H9 (cell line): ENCODE measurements around the gene AKAP11. TPM values are rescaled to one million over a fixed set of nuclear protein-coding genes. Genes with fewer than 3 reads are reported as not detected.

ENCODE experiments used
- DNase-seq: peaks from one replicate; pipeline ENCODE4 v3.0.0-alpha.2; 2017
- H2AFZ ChIP-seq: one replicate; pipeline ENCODE4 v1.6.1; 2013; ENCODE audit warnings: mild to moderate bottlenecking, low read length, control low read depth, moderate library complexity
- H2AK5ac ChIP-seq: 2 replicates; pipeline ENCODE4 v1.6.1; 2013; ENCODE audit warnings: low read length, control low read depth, mixed read lengths; ENCODE audit not compliant: insufficient read length
- H2BK120ac ChIP-seq: one replicate; pipeline ENCODE4 v1.6.1; 2013; ENCODE audit warnings: low read depth, mild to moderate bottlenecking, low read length, control low read depth, inconsistent platforms; ENCODE audit not compliant: poor library complexity, severe bottlenecking
- H2BK12ac ChIP-seq: 2 replicates; pipeline ENCODE4 v1.6.1; 2013; ENCODE audit warnings: low read length, control low read depth, mixed read lengths, low read depth; ENCODE audit not compliant: insufficient read length
- H2BK15ac ChIP-seq: 2 replicates; pipeline ENCODE4 v1.6.1; 2013; ENCODE audit warnings: low read depth, low read length, control low read depth
- H2BK20ac ChIP-seq: one replicate; pipeline ENCODE4 v1.6.1; 2013; ENCODE audit warnings: low read depth, mild to moderate bottlenecking, low read length, control low read depth, inconsistent platforms; ENCODE audit not compliant: poor library complexity, severe bottlenecking
- H2BK5ac ChIP-seq: 2 replicates; pipeline ENCODE4 v1.6.1; 2013; ENCODE audit warnings: low read length, control low read depth, mixed read lengths; ENCODE audit not compliant: insufficient read length
- H3K14ac ChIP-seq: 2 replicates; pipeline ENCODE4 v1.6.1; 2013; ENCODE audit warnings: low read length, control low read depth; ENCODE audit not compliant: insufficient read depth
- H3K18ac ChIP-seq: 2 replicates; pipeline ENCODE4 v1.6.1; 2013; ENCODE audit warnings: low read depth, mild to moderate bottlenecking, mixed read lengths, low read length, control low read depth; ENCODE audit not compliant: insufficient read length
- H3K23ac ChIP-seq: 2 replicates; pipeline ENCODE4 v1.6.1; 2013; ENCODE audit warnings: low read length, control low read depth, mixed read lengths, low read depth; ENCODE audit not compliant: insufficient read length
- H3K23me2 ChIP-seq: 2 replicates; pipeline ENCODE4 v1.6.1; 2013; ENCODE audit warnings: low read depth, mild to moderate bottlenecking, mixed read lengths, low read length, control low read depth; ENCODE audit not compliant: insufficient read length, poor library complexity, severe bottlenecking
- H3K27ac ChIP-seq: 2 replicates; pipeline ENCODE4 v1.5.1; 2013; ENCODE audit warnings: low read length, control low read depth, mixed read lengths, low read depth; ENCODE audit not compliant: insufficient read length
- H3K27me3 ChIP-seq: 2 replicates; pipeline ENCODE4 v1.6.1; 2013; ENCODE audit warnings: low read length, control low read depth, inconsistent platforms; ENCODE audit not compliant: insufficient read depth
- H3K4ac ChIP-seq: 2 replicates; pipeline ENCODE4 v1.6.1; 2013; ENCODE audit warnings: low read depth, mild to moderate bottlenecking, control low read depth, inconsistent platforms, low read length, moderate library complexity
- H3K4me1 ChIP-seq: 2 replicates; pipeline ENCODE4 v1.6.1; 2013; ENCODE audit warnings: low read length, control low read depth, inconsistent platforms; ENCODE audit not compliant: insufficient read depth
- H3K4me2 ChIP-seq: 2 replicates; pipeline ENCODE4 v1.6.1; 2013; ENCODE audit warnings: low read length, control low read depth, mixed read lengths; ENCODE audit not compliant: insufficient read length, insufficient read depth
- H3K56ac ChIP-seq: 2 replicates; pipeline ENCODE4 v1.6.1; 2013; ENCODE audit warnings: low read depth, mild to moderate bottlenecking, mixed read lengths, low read length, control low read depth; ENCODE audit not compliant: insufficient read length
- H3K79me1 ChIP-seq: 2 replicates; pipeline ENCODE4 v1.6.1; 2013; ENCODE audit warnings: low read depth, mild to moderate bottlenecking, moderate library complexity, low read length, control low read depth, inconsistent platforms; ENCODE audit not compliant: insufficient read depth, poor library complexity, severe bottlenecking
- H3K79me2 ChIP-seq: 2 replicates; pipeline ENCODE4 v1.6.1; 2013; ENCODE audit warnings: low read length, control low read depth, inconsistent platforms; ENCODE audit not compliant: insufficient read depth
- H3K9ac ChIP-seq: 2 replicates; pipeline ENCODE4 v1.6.1; 2013; ENCODE audit warnings: low read length, control low read depth, mixed read lengths; ENCODE audit not compliant: insufficient read length; ENCODE audit errors: extremely low read depth
- H3K9me3 ChIP-seq: one replicate; pipeline ENCODE4 v1.6.1; 2013; ENCODE audit warnings: low read depth, low read length, inconsistent platforms; ENCODE audit not compliant: control insufficient read depth
- H3T11ph ChIP-seq: one replicate; pipeline ENCODE4 v1.6.1; 2013; ENCODE audit warnings: mild to moderate bottlenecking, low read length, control low read depth, inconsistent platforms
- H4K20me1 ChIP-seq: one replicate; pipeline ENCODE4 v1.6.1; 2013; ENCODE audit not compliant: control insufficient read depth, insufficient read length, insufficient read depth
- H4K5ac ChIP-seq: 2 replicates; pipeline ENCODE4 v1.6.1; 2013; ENCODE audit warnings: low read depth, mild to moderate bottlenecking, mixed read lengths, low read length, control low read depth; ENCODE audit not compliant: insufficient read length
- H4K8ac ChIP-seq: replicated peaks from 2 replicates; pipeline ENCODE4 v1.6.1; 2013; ENCODE audit warnings: low read length, control low read depth, mixed read lengths, low read depth; ENCODE audit not compliant: insufficient read length
- H4K91ac ChIP-seq: 2 replicates; pipeline ENCODE4 v1.6.1; 2013; ENCODE audit warnings: low read depth, mild to moderate bottlenecking, moderate library complexity, mixed read lengths, low read length, control low read depth; ENCODE audit not compliant: insufficient read length
- H3K27ac Mint-ChIP-seq, 3 experiments: 2 replicates in 2 of 3; 3 replicates in 1 of 3; pipeline ENCODE4 v1.8.0; 2020 to 2021; ENCODE audit warnings: mixed read lengths in 3 of 3, mild to moderate bottlenecking in 1 of 3, moderate library complexity in 1 of 3
- H3K27me3 Mint-ChIP-seq: 2 replicates; pipeline ENCODE4 v1.8.0; 2021; ENCODE audit warnings: low read depth, mild to moderate bottlenecking, moderate library complexity, mixed read lengths
- H3K36me3 Mint-ChIP-seq, 3 experiments: 2 replicates in 2 of 3; 3 replicates in 1 of 3; pipeline ENCODE4 v1.8.0; 2020 to 2021; ENCODE audit warnings: low read depth in 3 of 3, mixed read lengths in 3 of 3; ENCODE audit not compliant: insufficient read depth in 1 of 3
- H3K4me1 Mint-ChIP-seq, 2 experiments: 2 replicates each; pipeline ENCODE4 v1.8.0; 2020; ENCODE audit warnings: mixed read lengths in 2 of 2
- H3K4me3 Mint-ChIP-seq, 2 experiments: 2 replicates in 1 of 2; 3 replicates in 1 of 2; pipeline ENCODE4 v1.8.0; 2020 to 2021; ENCODE audit warnings: mild to moderate bottlenecking in 2 of 2, mixed read lengths in 2 of 2, moderate library complexity in 1 of 2
- H3K9me3 Mint-ChIP-seq, 2 experiments: 2 replicates in 1 of 2; 3 replicates in 1 of 2; pipeline ENCODE4 v1.8.0; 2020; ENCODE audit warnings: mild to moderate bottlenecking in 2 of 2, mixed read lengths in 2 of 2, moderate library complexity in 1 of 2
- WGBS: extraction: QIAGEN DNeasy Blood & Tissue Kit; methylation state at CpG from one replicate; pipeline ENCODE4 v1.1.7; 2013; ENCODE audit warnings: missing lambda C conversion rate, low lambda C conversion rate, mixed read lengths; ENCODE audit not compliant: insufficient read length; ENCODE audit errors: extremely low coverage; 5-methylcytosine and 5-hydroxymethylcytosine counted together
- total RNA-seq: library from RNA; stranded (reverse); gene quantifications from 2 replicates; pipeline ENCODE4 v1.2.1, GENCODE V29; 2021
- TF ChIP-seq, protein P1 (sequence below): fragments of 200-600 bp; sonication (generic); conservative IDR thresholded peaks from 3 replicates; pipeline ENCODE4 v1.8.0; 2021; ENCODE audit warnings: antibody characterized with exemption, mild to moderate bottlenecking

Gene AKAP11
- total RNA-seq, 1 experiment from 2014 or later: 20.5 TPM

DNA sequence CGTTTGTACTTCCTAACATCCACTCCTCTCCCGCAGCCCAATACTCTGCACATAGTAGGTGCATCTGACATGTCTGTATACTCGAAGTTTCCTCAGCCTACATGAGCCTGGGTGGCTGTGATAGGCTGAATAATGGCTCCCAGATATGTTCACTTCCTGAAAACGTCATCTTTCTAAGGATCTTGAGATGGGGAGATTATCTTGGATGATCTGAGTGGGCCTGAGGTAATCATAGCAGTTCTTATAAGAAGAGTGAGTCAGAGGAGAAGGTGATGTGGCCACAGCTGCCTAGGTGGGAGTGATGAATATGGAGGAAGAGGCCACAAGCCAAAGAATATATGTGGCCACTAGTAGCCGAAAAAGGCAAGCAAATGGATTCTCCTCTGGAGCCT is 84.2 kb downstream of the AKAP11 start:
- Histone ChIP-seq H3T11ph (no peak overlapping the region), H3K79me1 (no peaks in the 10 kb centered on the region), H2BK12ac (no peak overlapping the region), H2BK20ac (no peak overlapping the region), H3K14ac (no peak overlapping the region), H3K23ac (no peak overlapping the region), H3K23me2 (no peaks in the 10 kb centered on the region), H3K9me3 (no peaks in the 10 kb centered on the region), H2BK15ac (no peak overlapping the region), H2AFZ (no peak overlapping the region), H2BK120ac (no peak overlapping the region), H3K4ac (no peak overlapping the region), H4K91ac (no peak overlapping the region), H4K8ac (no peak overlapping the region), H2BK5ac (no peak overlapping the region), H3K9ac (no peak overlapping the region), H3K27me3 (no peaks in the 10 kb centered on the region), H3K4me1 (no peaks in the 10 kb centered on the region; the same call in 1 of the 2 replicates), H3K79me2 (no peaks in the 10 kb centered on the region), H2AK5ac (no peak overlapping the region), H3K27ac (no peak overlapping the region), H4K20me1 (no peaks in the 10 kb centered on the region), H3K4me2 (no peak overlapping the region), H4K5ac (no peak overlapping the region), H3K56ac (no peak overlapping the region), H3K18ac (no peak overlapping the region)
- H3K9me3 Mint-ChIP-seq: no peaks in the 10 kb centered on the region; a peak in 2 of 5 replicates
- H3K27ac Mint-ChIP-seq: no peak overlapping the region
- no peak for DNase-seq
- peaks cover 2 to 4% of the 10 kb centered on the region in 2 experiments; a peak in 1 of 4 replicates for H3K4me1 Mint-ChIP-seq
- no peaks in the 10 kb centered on the region; a peak in 1 of 7 replicates for H3K36me3 Mint-ChIP-seq
- TF ChIP-seq, protein P1, sequence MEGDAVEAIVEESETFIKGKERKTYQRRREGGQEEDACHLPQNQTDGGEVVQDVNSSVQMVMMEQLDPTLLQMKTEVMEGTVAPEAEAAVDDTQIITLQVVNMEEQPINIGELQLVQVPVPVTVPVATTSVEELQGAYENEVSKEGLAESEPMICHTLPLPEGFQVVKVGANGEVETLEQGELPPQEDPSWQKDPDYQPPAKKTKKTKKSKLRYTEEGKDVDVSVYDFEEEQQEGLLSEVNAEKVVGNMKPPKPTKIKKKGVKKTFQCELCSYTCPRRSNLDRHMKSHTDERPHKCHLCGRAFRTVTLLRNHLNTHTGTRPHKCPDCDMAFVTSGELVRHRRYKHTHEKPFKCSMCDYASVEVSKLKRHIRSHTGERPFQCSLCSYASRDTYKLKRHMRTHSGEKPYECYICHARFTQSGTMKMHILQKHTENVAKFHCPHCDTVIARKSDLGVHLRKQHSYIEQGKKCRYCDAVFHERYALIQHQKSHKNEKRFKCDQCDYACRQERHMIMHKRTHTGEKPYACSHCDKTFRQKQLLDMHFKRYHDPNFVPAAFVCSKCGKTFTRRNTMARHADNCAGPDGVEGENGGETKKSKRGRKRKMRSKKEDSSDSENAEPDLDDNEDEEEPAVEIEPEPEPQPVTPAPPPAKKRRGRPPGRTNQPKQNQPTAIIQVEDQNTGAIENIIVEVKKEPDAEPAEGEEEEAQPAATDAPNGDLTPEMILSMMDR: no peak
- WGBS: no CpG with 5 or more reads among the region's 5 CpGs
- no peaks in the 10 kb centered on the region; the same call in 1 of the 2 replicates for H3K27me3 Mint-ChIP-seq
- H3K4me3 Mint-ChIP-seq: no peak overlapping the region
